ENCODE results near the gene GABRR1. TPM values are rescaled to one million over a fixed set of nuclear protein-coding genes. Genes with fewer than 3 reads are reported as not detected.

The GABRR1 gene
- total RNA-seq, 1 experiment from 2014 or later = 0.33 TPM

DNA sequence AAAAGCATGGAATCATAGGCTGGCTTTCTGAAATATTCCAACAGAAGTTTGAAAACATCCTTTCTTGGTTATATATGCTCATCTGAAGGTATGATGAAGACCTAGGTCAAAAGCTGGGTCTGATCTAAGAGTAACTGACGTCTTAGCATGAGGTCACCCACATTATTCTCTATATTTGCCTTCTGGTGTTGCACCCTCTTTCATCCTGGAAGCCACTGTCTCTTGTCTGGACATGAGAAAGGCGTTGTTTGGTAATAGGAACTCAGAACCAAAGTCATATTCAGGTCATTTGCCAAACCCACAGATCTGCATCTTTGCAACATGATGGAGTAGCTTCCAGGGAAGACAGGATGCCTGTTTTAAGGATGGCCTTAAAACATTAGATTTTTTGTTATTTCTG is 17.6 kb downstream of the GABRR1 start:
- no peak overlapping the region for H3K4ac ChIP-seq (ENCODE audit: low read depth, low read length)
- H4K20me1 ChIP-seq (ENCODE audit: control insufficient read depth, insufficient read depth, insufficient read length) = no peaks in the 10 kb centered on the region
- Mint-ChIP-seq H3K4me1 (peaks cover 5 to 6% of the 10 kb centered on the region in 2 experiments), H3K27me3 (ENCODE audit: low read depth) (peaks cover 1% of the 10 kb centered on the region), H3K4me3 (no peak overlapping the region), H3K27ac (no peak overlapping the region), H3K9me3 (peaks cover 11 to 13% of the 10 kb centered on the region in 2 experiments), H3K36me3 (ENCODE audit: insufficient read depth in 1 of 3, low read depth in 3 of 3) (peaks cover 4 to 8% (median 6%) of the 10 kb centered on the region in 3 experiments; a peak in 6 of 7 replicates)
- no peak overlapping the region for H2AFZ ChIP-seq (ENCODE audit: low read length)
- no peak overlapping the region for H2BK12ac ChIP-seq (ENCODE audit: insufficient read length, low read depth, low read length)
- H2BK20ac ChIP-seq (ENCODE audit: low read depth, low read length, poor library complexity, severe bottlenecking) = no peak overlapping the region
- H3K27ac ChIP-seq (ENCODE audit: insufficient read length, low read depth, low read length) = no peak overlapping the region
- H3K23me2 ChIP-seq (ENCODE audit: insufficient read length, low read depth, low read length, poor library complexity, severe bottlenecking) = no peaks in the 10 kb centered on the region
- H3K4me2 ChIP-seq (ENCODE audit: insufficient read depth, insufficient read length, low read length) = no peak overlapping the region
- WGBS (ENCODE audit: extremely low coverage, insufficient read length, low lambda C conversion rate) = no CpG with 5 or more reads among the region's 2 CpGs
- peaks cover 2% of the 10 kb centered on the region; the same call in 1 of the 2 replicates for H3K4me1 ChIP-seq (ENCODE audit: insufficient read depth, low read length)
- no peaks in the 10 kb centered on the region for H3K9me3 ChIP-seq (ENCODE audit: control insufficient read depth, low read depth, low read length)
- no peak for DNase-seq
- no peak overlapping the region for H4K5ac ChIP-seq (ENCODE audit: insufficient read length, low read depth, low read length)
- H3K79me1 ChIP-seq (ENCODE audit: insufficient read depth, low read depth, low read length, poor library complexity, severe bottlenecking) = no peaks in the 10 kb centered on the region
- H3K27me3 ChIP-seq (ENCODE audit: insufficient read depth, low read length) = no peaks in the 10 kb centered on the region
- H3T11ph ChIP-seq (ENCODE audit: low read length) = no peak overlapping the region
- no peak overlapping the region for H2BK120ac ChIP-seq (ENCODE audit: low read depth, low read length, poor library complexity, severe bottlenecking)
- H3K18ac ChIP-seq (ENCODE audit: insufficient read length, low read depth, low read length) = no peak overlapping the region
- H3K23ac ChIP-seq (ENCODE audit: insufficient read length, low read depth, low read length) = no peak overlapping the region
- H2BK15ac ChIP-seq (ENCODE audit: low read depth, low read length) = no peak overlapping the region
- no peak overlapping the region for H2BK5ac ChIP-seq (ENCODE audit: insufficient read length, low read length)
- no peak overlapping the region for H3K9ac ChIP-seq (ENCODE audit: extremely low read depth, insufficient read length, low read length)
- H3K14ac ChIP-seq (ENCODE audit: insufficient read depth, low read length) = no peak overlapping the region
- no peaks in the 10 kb centered on the region for H3K79me2 ChIP-seq (ENCODE audit: insufficient read depth, low read length)
- no peak overlapping the region for H4K91ac ChIP-seq (ENCODE audit: insufficient read length, low read depth, low read length)
- no peak overlapping the region for H3K56ac ChIP-seq (ENCODE audit: insufficient read length, low read depth, low read length)
- TF ChIP-seq, protein P1, sequence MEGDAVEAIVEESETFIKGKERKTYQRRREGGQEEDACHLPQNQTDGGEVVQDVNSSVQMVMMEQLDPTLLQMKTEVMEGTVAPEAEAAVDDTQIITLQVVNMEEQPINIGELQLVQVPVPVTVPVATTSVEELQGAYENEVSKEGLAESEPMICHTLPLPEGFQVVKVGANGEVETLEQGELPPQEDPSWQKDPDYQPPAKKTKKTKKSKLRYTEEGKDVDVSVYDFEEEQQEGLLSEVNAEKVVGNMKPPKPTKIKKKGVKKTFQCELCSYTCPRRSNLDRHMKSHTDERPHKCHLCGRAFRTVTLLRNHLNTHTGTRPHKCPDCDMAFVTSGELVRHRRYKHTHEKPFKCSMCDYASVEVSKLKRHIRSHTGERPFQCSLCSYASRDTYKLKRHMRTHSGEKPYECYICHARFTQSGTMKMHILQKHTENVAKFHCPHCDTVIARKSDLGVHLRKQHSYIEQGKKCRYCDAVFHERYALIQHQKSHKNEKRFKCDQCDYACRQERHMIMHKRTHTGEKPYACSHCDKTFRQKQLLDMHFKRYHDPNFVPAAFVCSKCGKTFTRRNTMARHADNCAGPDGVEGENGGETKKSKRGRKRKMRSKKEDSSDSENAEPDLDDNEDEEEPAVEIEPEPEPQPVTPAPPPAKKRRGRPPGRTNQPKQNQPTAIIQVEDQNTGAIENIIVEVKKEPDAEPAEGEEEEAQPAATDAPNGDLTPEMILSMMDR (conservative IDR thresholded peaks at IDR 0.05) = no peak
- no peak overlapping the region for H4K8ac ChIP-seq (replicated peaks; ENCODE audit: insufficient read length, low read depth, low read length)
- H2AK5ac ChIP-seq (ENCODE audit: insufficient read length, low read length) = no peak overlapping the region
